Bronchial epithelial cell (primary cell): ENCODE results near the gene SEMA3G. TPM values are rescaled to one million over a fixed set of nuclear protein-coding genes. Genes with fewer than 3 reads are reported as not detected.

Experiments used
- DNase-seq: peaks from one replicate; pipeline ENCODE4 v3.0.0-alpha.2; 2010; ENCODE audit warnings: low read depth
- FAIRE-seq: peaks from 2 replicates; lab custom pipeline; 2011; peaks lifted over from hg19 to GRCh38; lab: Jason Lieb, UNC
- H3K27me3 ChIP-seq: 2 replicates; pipeline ENCODE4 v1.5.1; 2011; ENCODE audit warnings: low read length; ENCODE audit not compliant: control insufficient read depth, insufficient read depth
- H3K36me3 ChIP-seq: 2 replicates; pipeline ENCODE4 v1.5.1; 2011; ENCODE audit warnings: low read length; ENCODE audit not compliant: control insufficient read depth, insufficient read depth
- H3K4me3 ChIP-seq: 2 replicates; pipeline ENCODE4 v1.5.1; 2011; ENCODE audit warnings: mild to moderate bottlenecking, low read depth, low read length, control low read depth
- total RNA-seq: library from RNA; depleted of rRNA; stranded (reverse); fragments of >200 nt; gene quantifications from 2 replicates; pipeline ENCODE4 v1.2.1, GENCODE V29; 2014
- TF ChIP-seq, protein P1 (sequence below): IDR thresholded peaks from 2 replicates; pipeline ENCODE4 v1.5.1; 2011; ENCODE audit warnings: mild to moderate bottlenecking, moderate library complexity, low read length, control low read depth, inconsistent platforms; ENCODE audit not compliant: insufficient read depth, severe bottlenecking

Gene SEMA3G
- total RNA-seq, 1 donor from 2014 or later = under 0.01 TPM

DNA sequence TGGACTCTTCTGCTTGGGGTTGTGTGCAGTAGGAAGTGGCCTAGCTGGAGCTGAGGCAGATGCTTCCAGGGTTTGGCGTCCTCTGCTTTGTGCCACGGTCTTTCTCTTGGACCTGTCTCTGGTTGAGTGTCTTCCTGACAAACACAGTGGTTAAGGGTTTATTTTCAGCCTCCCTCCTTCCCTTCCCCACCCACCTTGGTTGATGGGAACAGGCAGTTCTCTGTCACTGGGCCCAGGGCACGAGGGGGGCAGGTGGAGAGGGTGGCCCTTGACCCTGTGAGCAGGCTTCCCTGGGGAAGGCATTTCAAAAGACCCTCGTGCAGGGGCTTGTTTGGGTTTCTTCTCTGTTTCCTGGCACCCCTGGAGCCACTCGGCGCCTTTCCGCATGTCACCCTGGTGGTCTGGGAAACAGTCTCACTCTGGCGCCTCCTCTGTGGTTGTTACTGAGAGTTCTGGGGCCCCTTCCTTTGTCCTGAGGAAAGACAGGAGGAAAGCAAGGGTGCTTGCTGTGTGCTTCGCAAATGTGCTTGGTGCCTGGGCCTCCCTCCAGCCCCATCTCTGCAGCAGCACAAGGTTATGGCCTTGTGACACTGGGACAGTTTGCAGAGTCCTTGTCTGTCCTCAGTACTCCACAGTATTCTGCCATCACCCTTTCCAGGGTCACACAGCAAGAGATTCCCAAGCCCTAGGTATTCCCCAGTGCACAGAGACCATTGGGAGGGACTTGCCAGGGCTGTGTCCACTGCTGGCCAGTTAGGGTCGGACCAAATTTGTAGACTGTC lies 40.0 kb upstream of the SEMA3G start:
- FAIRE-seq (no peak), DNase-seq (no peak)
- Histone ChIP-seq H3K36me3 (peaks cover 38% of the 10 kb centered on the region), H3K27me3 (no peaks in the 10 kb centered on the region), H3K4me3 (no peak overlapping the region)
- TF ChIP-seq, protein P1, sequence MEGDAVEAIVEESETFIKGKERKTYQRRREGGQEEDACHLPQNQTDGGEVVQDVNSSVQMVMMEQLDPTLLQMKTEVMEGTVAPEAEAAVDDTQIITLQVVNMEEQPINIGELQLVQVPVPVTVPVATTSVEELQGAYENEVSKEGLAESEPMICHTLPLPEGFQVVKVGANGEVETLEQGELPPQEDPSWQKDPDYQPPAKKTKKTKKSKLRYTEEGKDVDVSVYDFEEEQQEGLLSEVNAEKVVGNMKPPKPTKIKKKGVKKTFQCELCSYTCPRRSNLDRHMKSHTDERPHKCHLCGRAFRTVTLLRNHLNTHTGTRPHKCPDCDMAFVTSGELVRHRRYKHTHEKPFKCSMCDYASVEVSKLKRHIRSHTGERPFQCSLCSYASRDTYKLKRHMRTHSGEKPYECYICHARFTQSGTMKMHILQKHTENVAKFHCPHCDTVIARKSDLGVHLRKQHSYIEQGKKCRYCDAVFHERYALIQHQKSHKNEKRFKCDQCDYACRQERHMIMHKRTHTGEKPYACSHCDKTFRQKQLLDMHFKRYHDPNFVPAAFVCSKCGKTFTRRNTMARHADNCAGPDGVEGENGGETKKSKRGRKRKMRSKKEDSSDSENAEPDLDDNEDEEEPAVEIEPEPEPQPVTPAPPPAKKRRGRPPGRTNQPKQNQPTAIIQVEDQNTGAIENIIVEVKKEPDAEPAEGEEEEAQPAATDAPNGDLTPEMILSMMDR = no peak

DNA sequence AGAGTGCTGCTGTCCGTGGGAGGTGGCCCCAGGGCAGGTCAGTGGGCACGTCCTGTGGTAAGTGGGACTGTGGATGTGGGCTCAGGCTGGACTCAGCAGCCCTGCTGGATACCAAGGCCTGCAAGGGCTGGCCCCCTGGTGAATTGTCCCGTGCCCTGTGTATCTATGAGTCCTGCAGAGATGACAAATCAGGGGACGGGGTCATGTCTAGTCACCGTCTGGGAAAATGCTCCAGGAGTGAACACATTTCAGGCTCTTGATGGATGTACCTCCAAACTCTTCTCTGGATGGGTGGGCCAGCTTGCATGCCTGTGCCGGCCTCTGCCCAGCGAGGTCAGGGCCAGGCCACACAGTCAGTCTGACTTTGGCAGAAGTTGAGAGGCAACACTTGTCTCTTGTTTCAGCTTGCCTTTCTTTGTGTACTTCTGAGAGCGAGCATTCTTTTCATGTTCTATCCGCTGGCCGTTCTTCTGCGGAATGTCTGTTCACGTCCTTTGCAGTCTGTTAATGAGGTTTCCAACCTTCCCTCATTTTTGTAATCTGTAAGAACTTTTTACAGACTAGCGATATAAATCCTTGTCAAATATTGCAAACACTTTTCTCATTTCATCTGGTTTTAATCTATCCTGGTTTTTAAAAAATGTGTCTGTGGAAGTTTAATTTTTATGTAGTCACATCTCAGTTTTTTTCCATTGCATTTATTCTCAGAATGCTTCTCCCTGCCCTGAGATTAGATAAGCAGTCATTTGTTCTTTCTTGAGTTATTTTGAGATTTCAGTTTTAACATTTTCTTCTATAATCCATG lies 38.9 kb upstream of the SEMA3G start:
- no peak overlapping the region for H3K4me3 ChIP-seq
- H3K27me3 ChIP-seq = no peaks in the 10 kb centered on the region
- H3K36me3 ChIP-seq = peaks cover 39% of the 10 kb centered on the region
- TF ChIP-seq, protein P1 = no peak
- DNase-seq = peak; percentile 85
- FAIRE-seq = no peak

GRCh38 chr3:52483081-52483480 lies 38.2 kb upstream of the SEMA3G start:
- H3K36me3 ChIP-seq = peaks cover 40% of the 10 kb centered on the region
- H3K4me3 ChIP-seq = no peak overlapping the region
- no peaks in the 10 kb centered on the region for H3K27me3 ChIP-seq
- TF ChIP-seq, protein P1 = no peak
- FAIRE-seq (no peak), DNase-seq (no peak)

DNA sequence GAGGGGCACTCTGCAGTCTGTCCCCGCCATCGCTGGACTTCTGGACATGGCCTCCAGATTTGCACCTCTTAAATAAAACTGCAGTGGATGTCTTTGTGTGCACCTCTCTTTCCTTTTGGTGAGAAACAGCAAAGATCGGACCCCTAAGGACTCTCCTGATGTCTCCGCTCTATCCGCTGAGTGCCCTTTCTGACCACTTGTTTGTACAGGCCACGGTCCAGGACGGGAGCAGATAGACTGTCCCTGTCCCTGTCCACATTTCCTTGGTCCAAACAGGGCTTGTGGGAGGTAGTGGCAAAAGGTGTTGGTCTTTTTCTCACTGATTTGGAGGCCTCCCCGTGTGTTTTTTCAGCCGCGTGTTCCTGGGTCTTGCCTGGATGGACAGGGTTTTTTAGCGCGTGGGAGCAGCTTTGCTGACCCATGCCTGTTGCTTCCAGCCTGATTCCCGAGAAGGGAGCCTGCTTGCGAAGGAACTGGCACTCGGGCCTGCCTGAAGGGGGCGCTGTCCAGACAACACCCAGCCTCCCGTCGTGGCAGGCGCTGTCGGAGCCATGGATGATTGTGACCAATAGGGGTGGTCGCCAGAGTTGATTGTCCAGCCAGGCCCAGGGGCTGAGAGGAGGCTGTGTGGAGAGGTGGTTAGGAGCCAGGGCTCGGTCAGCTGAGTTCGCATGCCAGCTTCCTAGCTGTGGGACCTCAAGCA lies 37.1 kb upstream of the SEMA3G start:
- Histone ChIP-seq H3K27me3 (no peaks in the 10 kb centered on the region), H3K36me3 (peaks cover 40% of the 10 kb centered on the region), H3K4me3 (no peak overlapping the region)
- FAIRE-seq (no peak), DNase-seq (no peak)
- TF ChIP-seq, protein P1 = peak; percentile 48

DNA sequence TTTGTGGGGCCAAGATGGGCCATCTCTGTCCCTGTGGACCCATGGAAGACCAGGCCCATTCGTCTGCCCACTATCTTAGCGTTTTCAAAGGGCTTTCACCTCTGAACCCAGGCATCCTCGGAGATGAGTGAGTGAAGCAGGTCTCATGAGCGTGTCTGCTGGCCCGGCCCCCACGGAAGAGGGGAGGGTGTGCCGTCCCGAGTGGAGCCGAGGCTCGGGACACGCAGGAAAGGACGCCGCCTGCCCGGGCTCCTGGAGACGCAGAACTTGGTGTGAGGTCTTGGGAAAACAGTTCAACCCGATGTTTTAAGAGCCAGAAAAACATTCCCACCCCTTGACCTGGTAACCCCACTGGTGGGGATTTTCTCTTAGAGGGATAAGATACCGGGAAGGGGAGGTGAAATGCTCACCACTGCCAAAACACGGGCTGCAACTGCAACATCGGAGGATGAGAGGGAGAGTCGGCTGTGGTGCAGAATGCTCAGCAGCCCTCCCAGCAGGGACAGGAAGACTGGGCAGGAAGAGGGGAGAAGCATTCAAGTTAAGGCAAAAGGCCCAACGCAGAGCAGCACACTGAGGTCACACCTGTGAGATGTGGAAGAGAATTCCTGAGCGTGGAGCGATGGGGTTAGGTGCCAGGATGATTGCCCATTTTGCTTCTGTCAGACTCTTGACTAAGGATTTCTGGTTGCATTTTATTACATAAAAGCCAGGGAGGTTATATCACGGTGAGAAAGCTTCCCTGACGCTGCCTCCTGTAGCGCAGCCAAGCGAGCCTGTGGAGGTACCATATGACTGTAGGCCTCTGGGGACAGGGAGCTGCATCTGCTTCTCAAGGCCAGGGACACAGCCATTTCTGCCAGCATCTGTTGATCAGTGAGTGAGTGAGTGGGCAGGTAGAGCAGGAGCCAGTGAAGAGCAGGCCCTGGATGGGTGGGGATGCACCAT lies 36.1 kb upstream of the SEMA3G start:
- no peak for FAIRE-seq
- DNase-seq = no peak
- TF ChIP-seq, protein P1 = no peak
- H3K27me3 ChIP-seq = no peaks in the 10 kb centered on the region
- no peak overlapping the region for H3K4me3 ChIP-seq
- peaks cover 37% of the 10 kb centered on the region for H3K36me3 ChIP-seq
